SK-N-SH (cell line): Measurements from ENCODE around the gene FGL2. TPM values are rescaled to one million over a fixed set of nuclear protein-coding genes. Genes with fewer than 3 reads are reported as not detected.

ENCODE experiments used
- CTCF ChIA-PET: fragments of 300-600, 350-600 bp; formaldehyde crosslinking; extraction: SDS; loops from one replicate; lab custom pipeline; 2021; lab: Yijun Ruan, JAX
- POLR2A ChIA-PET: fragments of 350-600 bp; sonication (Branson Sonifier 250); formaldehyde crosslinking; extraction: SDS; loops from one replicate; lab custom pipeline; 2020; ENCODE audit warnings: antibody characterized with exemption, inconsistent platforms; lab: Yijun Ruan, JAX
- DNase-seq: peaks from one replicate; pipeline ENCODE4 v3.0.0; 2012
- H2AFZ ChIP-seq: fragments of 200-600 bp; sonication (generic); 2 replicates; pipeline ENCODE4 v1.8.1; 2016; ENCODE audit warnings: antibody characterized with exemption, mild to moderate bottlenecking, low read depth
- H3F3A ChIP-seq: fragments of 200-600 bp; sonication (generic); replicated peaks from 2 replicates; pipeline ENCODE3; 2016; ENCODE audit warnings: antibody characterized with exemption, mild to moderate bottlenecking; ENCODE audit not compliant: insufficient read depth
- H3K27ac ChIP-seq, 2 experiments: fragments of 200-500 bp in 1 of 2; fragments of 200-600 bp in 1 of 2; sonication (Bioruptor generic) in 1 of 2; sonication (generic), shearing (Covaris generic) in 1 of 2; 2 replicates each; pipeline versions ENCODE4 v1.5.1 to v1.6.1; 2014 to 2016; ENCODE audit warnings: low read depth in 2 of 2, inconsistent platforms in 1 of 2, low read length in 1 of 2, mild to moderate bottlenecking in 1 of 2, mixed read lengths in 1 of 2
- H3K27me3 ChIP-seq: fragments of 200-600 bp; sonication (generic), shearing (Covaris generic); 2 replicates; pipeline ENCODE4 v1.6.1; 2016; ENCODE audit warnings: mixed run types; ENCODE audit not compliant: insufficient read depth
- H3K36me3 ChIP-seq, 2 experiments: fragments of 200-500 bp in 1 of 2; fragments of 200-600 bp in 1 of 2; sonication (Bioruptor generic) in 1 of 2; sonication (generic) in 1 of 2; replicated peaks in 1 of 2; 2 replicates each; pipeline versions ENCODE3 to v1.5.1; 2014 to 2016; ENCODE audit warnings: low read length in 1 of 2, mild to moderate bottlenecking in 1 of 2; ENCODE audit not compliant: insufficient read depth in 2 of 2, control insufficient read depth in 1 of 2
- H3K4me1 ChIP-seq, 2 experiments: fragments of 200-500 bp in 1 of 2; fragments of 200-600 bp in 1 of 2; sonication (Bioruptor generic) in 1 of 2; sonication (generic), shearing (Covaris generic) in 1 of 2; 2 replicates each; pipeline versions ENCODE4 v1.5.1 to v1.6.1; 2014 to 2016; ENCODE audit warnings: low read depth in 1 of 2, low read length in 1 of 2, mixed run types in 1 of 2; ENCODE audit not compliant: insufficient read depth in 2 of 2, control insufficient read depth in 1 of 2
- H3K4me2 ChIP-seq: fragments of 200-600 bp; sonication (generic), shearing (Covaris generic); 2 replicates; pipeline ENCODE4 v1.6.1; 2017; ENCODE audit warnings: mixed run types
- H3K4me3 ChIP-seq, 2 experiments: fragments of 200-500 bp in 1 of 2; fragments of 200-600 bp in 1 of 2; sonication (Bioruptor generic) in 1 of 2; sonication (generic), shearing (Covaris generic) in 1 of 2; 2 replicates each; pipeline versions ENCODE4 v1.5.1 to v1.8.1; 2014 to 2016; ENCODE audit warnings: low read depth in 2 of 2, inconsistent platforms in 1 of 2, low read length in 1 of 2, mild to moderate bottlenecking in 1 of 2, mixed read lengths in 1 of 2, moderate library complexity in 1 of 2
- H3K79me2 ChIP-seq: fragments of 200-600 bp; sonication (generic); 2 replicates; pipeline ENCODE4 v1.8.1; 2017; ENCODE audit warnings: mild to moderate bottlenecking; ENCODE audit not compliant: insufficient read depth
- H3K9ac ChIP-seq: fragments of 200-600 bp; sonication (generic); 2 replicates; pipeline ENCODE4 v1.6.1; 2017; ENCODE audit warnings: mixed run types
- H3K9me2 ChIP-seq: fragments of 200-600 bp; sonication (generic); 2 replicates; pipeline ENCODE4 v1.6.1; 2017; ENCODE audit warnings: mixed run types
- H3K9me3 ChIP-seq: fragments of 200-600 bp; sonication (generic); 2 replicates; pipeline ENCODE4 v1.6.1; 2017; ENCODE audit warnings: mixed run types, mild to moderate bottlenecking, moderate library complexity
- H4K20me1 ChIP-seq: fragments of 200-600 bp; sonication (generic); 2 replicates; pipeline ENCODE4 v1.6.1; 2017; ENCODE audit warnings: mild to moderate bottlenecking, mixed run types; ENCODE audit not compliant: insufficient read depth
- EP300 ChIP-seq, 2 experiments: IDR thresholded peaks; 2 replicates each; pipeline versions ENCODE4 v1.4.0 to v1.6.1; 2012; ENCODE audit warnings: borderline replicate concordance in 1 of 2, low read depth in 1 of 2, low read length in 1 of 2
- EZH2phosphoT487 ChIP-seq: fragments of 200-600 bp; sonication (generic); IDR thresholded peaks from 2 replicates; pipeline ENCODE4 v1.6.1; 2017; ENCODE audit warnings: low read depth, mixed run types, mild to moderate bottlenecking, antibody characterized with exemption, moderate library complexity, borderline replicate concordance
- FOSL2 ChIP-seq: IDR thresholded peaks from 2 replicates; pipeline ENCODE4 v1.4.0; 2012; ENCODE audit warnings: low read depth, mild to moderate bottlenecking, moderate library complexity, borderline replicate concordance
- FOXM1 ChIP-seq: IDR thresholded peaks from 2 replicates; pipeline ENCODE4 v1.4.0; 2012; ENCODE audit warnings: low read depth, mild to moderate bottlenecking
- GABPA ChIP-seq: IDR thresholded peaks from 2 replicates; pipeline ENCODE4 v1.4.0; 2012; ENCODE audit warnings: low read depth, mild to moderate bottlenecking
- GATA2 ChIP-seq: sonication (generic); formaldehyde crosslinking; IDR thresholded peaks from 2 replicates; pipeline ENCODE4 v1.5.0; 2020; ENCODE audit warnings: mild to moderate bottlenecking, missing genetic modification reagents
- NFIC ChIP-seq: IDR thresholded peaks from 2 replicates; pipeline ENCODE4 v1.4.0; 2012; ENCODE audit warnings: borderline replicate concordance
- NRF1 ChIP-seq: IDR thresholded peaks from 2 replicates; pipeline ENCODE4 v1.6.1; 2012; ENCODE audit warnings: low read depth, mild to moderate bottlenecking, low read length
- POLR2AphosphoS5 ChIP-seq: IDR thresholded peaks from 2 replicates; pipeline ENCODE4 v1.6.1; 2012; ENCODE audit warnings: low read depth, low read length
- SMC3 ChIP-seq: IDR thresholded peaks from 2 replicates; pipeline ENCODE4 v1.6.1; 2012; ENCODE audit warnings: low read depth, low read length, improper control_type of control experiment
- TEAD4 ChIP-seq: IDR thresholded peaks from 2 replicates; pipeline ENCODE4 v1.4.0; 2012; ENCODE audit warnings: mild to moderate bottlenecking, borderline replicate concordance; ENCODE audit not compliant: insufficient read depth
- YY1 ChIP-seq: IDR thresholded peaks from 2 replicates; pipeline ENCODE4 v1.4.0; 2012; ENCODE audit warnings: low read depth, mild to moderate bottlenecking
- polyA plus RNA-seq, 3 experiments: library from polyadenylated mRNA; depleted of rRNA; stranded (reverse); fragments of >200 nt; gene quantifications; 2 replicates each; pipeline ENCODE4 v1.2.3, GENCODE V29; 2012
- TF ChIP-seq, protein P1 (sequence below): IDR thresholded peaks from 2 replicates; pipeline ENCODE4 v1.4.0; 2012; ENCODE audit warnings: low read depth, borderline replicate concordance
- TF ChIP-seq, protein P2 (sequence below): IDR thresholded peaks from 2 replicates; pipeline ENCODE4; 2012
- TF ChIP-seq, protein P3 (sequence below): fragments of 200-600 bp; sonication (generic); IDR thresholded peaks from 2 replicates; pipeline ENCODE4 v1.6.1; 2017; ENCODE audit warnings: antibody characterized with exemption, mild to moderate bottlenecking, moderate library complexity
- TF ChIP-seq, protein P4 (sequence below): IDR thresholded peaks from 2 replicates; pipeline ENCODE4 v1.4.0; 2012; ENCODE audit warnings: low read depth, borderline replicate concordance
- TF ChIP-seq, protein P5 (sequence below): fragments of 150-350 bp; IDR thresholded peaks from 2 replicates; pipeline ENCODE4 v1.6.1; 2016; ENCODE audit warnings: mild to moderate bottlenecking, low read depth, low read length
- TF ChIP-seq, protein P6 (sequence below): IDR thresholded peaks from 2 replicates; pipeline ENCODE4 v1.4.0; 2012; ENCODE audit warnings: low read depth
- TF ChIP-seq, protein P7 (sequence below): fragments of 150-350 bp; IDR thresholded peaks from 2 replicates; pipeline ENCODE4 v1.6.1; 2017; ENCODE audit warnings: antibody characterized with exemption, low read length, low read depth, borderline replicate concordance

FGL2 gene
- polyA plus RNA-seq, 1 of the 3 experiments (the other 2 are of a cell fraction), result not detected

DNA sequence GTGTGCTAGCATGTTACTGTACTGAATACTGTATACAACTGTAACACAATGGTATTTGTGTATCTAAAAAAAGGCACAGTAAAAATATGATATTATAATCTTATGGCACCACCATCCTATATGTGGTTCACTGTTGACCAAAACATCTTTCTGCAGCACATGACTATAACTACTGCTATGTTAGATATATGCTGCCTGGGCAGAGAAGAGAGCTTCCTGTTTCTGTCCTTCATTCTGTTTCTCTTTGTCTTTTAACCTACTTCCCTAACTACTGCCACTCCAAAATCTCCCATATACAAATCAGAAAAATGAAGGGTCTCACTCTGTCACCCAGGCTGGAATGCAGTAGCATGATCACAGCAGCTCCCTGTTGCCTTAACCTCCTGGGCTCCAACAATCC, 8.8 kb upstream of the FGL2 start:
- Histone ChIP-seq H3K4me2 (no peak overlapping the region), H3K36me3 (no peaks in the 10 kb centered on the region), H3K27me3 (no peaks in the 10 kb centered on the region), H3F3A (no peaks in the 10 kb centered on the region), H3K4me1 (no peaks in the 10 kb centered on the region), H3K79me2 (no peaks in the 10 kb centered on the region), H3K9ac (no peak overlapping the region), H4K20me1 (no peaks in the 10 kb centered on the region), H2AFZ (no peak overlapping the region), H3K4me3 (no peak overlapping the region), H3K9me3 (no peaks in the 10 kb centered on the region), H3K9me2 (peaks cover 4% of the 10 kb centered on the region; the same call in 1 of the 2 replicates), H3K27ac (no peak overlapping the region)
- ChIA-PET CTCF (interaction anchor here (1.2 kb wide), 1 partner anchor 38 kb away, joined by 3 read pairs; no protein-coding TSS in a partner anchor), POLR2A (no interaction called here)
- DNase-seq, result no peak
- TF ChIP-seq TEAD4 (no peak), YY1 (no peak), GATA2 (CRISPR knock-in tag) (no peak), FOXM1 (no peak), NFIC (no peak), EP300 (IDR thresholded peaks at IDR 0.05; ENCODE audit: borderline replicate concordance in 1 of 2, low read depth in 1 of 2, low read length in 1 of 2) (no peak), SMC3 (no peak), POLR2AphosphoS5 (no peak), NRF1 (no peak), EZH2phosphoT487 (no peak), FOSL2 (no peak), GABPA (no peak)
- TF ChIP-seq, protein P1, sequence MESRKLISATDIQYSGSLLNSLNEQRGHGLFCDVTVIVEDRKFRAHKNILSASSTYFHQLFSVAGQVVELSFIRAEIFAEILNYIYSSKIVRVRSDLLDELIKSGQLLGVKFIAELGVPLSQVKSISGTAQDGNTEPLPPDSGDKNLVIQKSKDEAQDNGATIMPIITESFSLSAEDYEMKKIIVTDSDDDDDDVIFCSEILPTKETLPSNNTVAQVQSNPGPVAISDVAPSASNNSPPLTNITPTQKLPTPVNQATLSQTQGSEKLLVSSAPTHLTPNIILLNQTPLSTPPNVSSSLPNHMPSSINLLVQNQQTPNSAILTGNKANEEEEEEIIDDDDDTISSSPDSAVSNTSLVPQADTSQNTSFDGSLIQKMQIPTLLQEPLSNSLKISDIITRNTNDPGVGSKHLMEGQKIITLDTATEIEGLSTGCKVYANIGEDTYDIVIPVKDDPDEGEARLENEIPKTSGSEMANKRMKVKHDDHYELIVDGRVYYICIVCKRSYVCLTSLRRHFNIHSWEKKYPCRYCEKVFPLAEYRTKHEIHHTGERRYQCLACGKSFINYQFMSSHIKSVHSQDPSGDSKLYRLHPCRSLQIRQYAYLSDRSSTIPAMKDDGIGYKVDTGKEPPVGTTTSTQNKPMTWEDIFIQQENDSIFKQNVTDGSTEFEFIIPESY, result no peak
- TF ChIP-seq, protein P2, sequence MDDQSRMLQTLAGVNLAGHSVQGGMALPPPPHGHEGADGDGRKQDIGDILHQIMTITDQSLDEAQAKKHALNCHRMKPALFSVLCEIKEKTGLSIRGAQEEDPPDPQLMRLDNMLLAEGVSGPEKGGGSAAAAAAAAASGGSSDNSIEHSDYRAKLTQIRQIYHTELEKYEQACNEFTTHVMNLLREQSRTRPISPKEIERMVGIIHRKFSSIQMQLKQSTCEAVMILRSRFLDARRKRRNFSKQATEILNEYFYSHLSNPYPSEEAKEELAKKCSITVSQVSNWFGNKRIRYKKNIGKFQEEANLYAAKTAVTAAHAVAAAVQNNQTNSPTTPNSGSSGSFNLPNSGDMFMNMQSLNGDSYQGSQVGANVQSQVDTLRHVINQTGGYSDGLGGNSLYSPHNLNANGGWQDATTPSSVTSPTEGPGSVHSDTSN, result no peak
- TF ChIP-seq, protein P3, sequence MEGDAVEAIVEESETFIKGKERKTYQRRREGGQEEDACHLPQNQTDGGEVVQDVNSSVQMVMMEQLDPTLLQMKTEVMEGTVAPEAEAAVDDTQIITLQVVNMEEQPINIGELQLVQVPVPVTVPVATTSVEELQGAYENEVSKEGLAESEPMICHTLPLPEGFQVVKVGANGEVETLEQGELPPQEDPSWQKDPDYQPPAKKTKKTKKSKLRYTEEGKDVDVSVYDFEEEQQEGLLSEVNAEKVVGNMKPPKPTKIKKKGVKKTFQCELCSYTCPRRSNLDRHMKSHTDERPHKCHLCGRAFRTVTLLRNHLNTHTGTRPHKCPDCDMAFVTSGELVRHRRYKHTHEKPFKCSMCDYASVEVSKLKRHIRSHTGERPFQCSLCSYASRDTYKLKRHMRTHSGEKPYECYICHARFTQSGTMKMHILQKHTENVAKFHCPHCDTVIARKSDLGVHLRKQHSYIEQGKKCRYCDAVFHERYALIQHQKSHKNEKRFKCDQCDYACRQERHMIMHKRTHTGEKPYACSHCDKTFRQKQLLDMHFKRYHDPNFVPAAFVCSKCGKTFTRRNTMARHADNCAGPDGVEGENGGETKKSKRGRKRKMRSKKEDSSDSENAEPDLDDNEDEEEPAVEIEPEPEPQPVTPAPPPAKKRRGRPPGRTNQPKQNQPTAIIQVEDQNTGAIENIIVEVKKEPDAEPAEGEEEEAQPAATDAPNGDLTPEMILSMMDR, result no peak
- TF ChIP-seq, protein P4, sequence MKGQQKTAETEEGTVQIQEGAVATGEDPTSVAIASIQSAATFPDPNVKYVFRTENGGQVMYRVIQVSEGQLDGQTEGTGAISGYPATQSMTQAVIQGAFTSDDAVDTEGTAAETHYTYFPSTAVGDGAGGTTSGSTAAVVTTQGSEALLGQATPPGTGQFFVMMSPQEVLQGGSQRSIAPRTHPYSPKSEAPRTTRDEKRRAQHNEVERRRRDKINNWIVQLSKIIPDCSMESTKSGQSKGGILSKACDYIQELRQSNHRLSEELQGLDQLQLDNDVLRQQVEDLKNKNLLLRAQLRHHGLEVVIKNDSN, result no peak
- TF ChIP-seq, protein P5, sequence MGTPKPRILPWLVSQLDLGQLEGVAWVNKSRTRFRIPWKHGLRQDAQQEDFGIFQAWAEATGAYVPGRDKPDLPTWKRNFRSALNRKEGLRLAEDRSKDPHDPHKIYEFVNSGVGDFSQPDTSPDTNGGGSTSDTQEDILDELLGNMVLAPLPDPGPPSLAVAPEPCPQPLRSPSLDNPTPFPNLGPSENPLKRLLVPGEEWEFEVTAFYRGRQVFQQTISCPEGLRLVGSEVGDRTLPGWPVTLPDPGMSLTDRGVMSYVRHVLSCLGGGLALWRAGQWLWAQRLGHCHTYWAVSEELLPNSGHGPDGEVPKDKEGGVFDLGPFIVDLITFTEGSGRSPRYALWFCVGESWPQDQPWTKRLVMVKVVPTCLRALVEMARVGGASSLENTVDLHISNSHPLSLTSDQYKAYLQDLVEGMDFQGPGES, result no peak
- TF ChIP-seq, protein P6, sequence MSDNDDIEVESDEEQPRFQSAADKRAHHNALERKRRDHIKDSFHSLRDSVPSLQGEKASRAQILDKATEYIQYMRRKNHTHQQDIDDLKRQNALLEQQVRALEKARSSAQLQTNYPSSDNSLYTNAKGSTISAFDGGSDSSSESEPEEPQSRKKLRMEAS, result no peak
- TF ChIP-seq, protein P7, sequence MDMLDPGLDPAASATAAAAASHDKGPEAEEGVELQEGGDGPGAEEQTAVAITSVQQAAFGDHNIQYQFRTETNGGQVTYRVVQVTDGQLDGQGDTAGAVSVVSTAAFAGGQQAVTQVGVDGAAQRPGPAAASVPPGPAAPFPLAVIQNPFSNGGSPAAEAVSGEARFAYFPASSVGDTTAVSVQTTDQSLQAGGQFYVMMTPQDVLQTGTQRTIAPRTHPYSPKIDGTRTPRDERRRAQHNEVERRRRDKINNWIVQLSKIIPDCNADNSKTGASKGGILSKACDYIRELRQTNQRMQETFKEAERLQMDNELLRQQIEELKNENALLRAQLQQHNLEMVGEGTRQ, result no peak
